Activated CD8-positive, alpha-beta memory T cell treated with anti-CD3 and anti-CD28 coated beads, Interleukin-2, amount 50 U/mL, for 24 hours (primary cell): Measurements from ENCODE around the gene ADORA2B.
"Not testable (repeated sequence)": the region's sequence is repeated elsewhere in the genome, so short reads cannot be mapped to it uniquely, and the experiment has no call there.

Experiments
- DNase-seq: peaks from one replicate; pipeline ENCODE4 v3.0.0-alpha.2; 2020; ENCODE audit errors: extremely low read depth

The ADORA2B gene

GRCh38 chr17:15922586-15922985 lies 22.3 kb upstream of the ADORA2B start:
- no peak for DNase-seq

- no peak for DNase-seq
Observed at GRCh38 chr17:15926039-15926740, 18.7 kb upstream of the ADORA2B start.

GRCh38 chr17:15928286-15928785 lies 16.6 kb upstream of the ADORA2B start:
- DNase-seq, result no peak

- DNase-seq, result no peak
Observed at GRCh38 chr17:15929941-15930340, 15.0 kb upstream of the ADORA2B start.

- DNase-seq, result no peak
Observed at GRCh38 chr17:15930426-15930825, 14.5 kb upstream of the ADORA2B start.

GRCh38 chr17:15931394-15931793 lies 13.5 kb upstream of the ADORA2B start:
- DNase-seq, result no peak

GRCh38 chr17:15934866-15935265 lies 10.1 kb upstream of the ADORA2B start:
- no peak for DNase-seq

GRCh38 chr17:15935891-15936290 lies 9.0 kb upstream of the ADORA2B start:
- DNase-seq, result no peak

GRCh38 chr17:15936481-15936880 lies 8.4 kb upstream of the ADORA2B start:
- not testable (repeated sequence) for DNase-seq

GRCh38 chr17:15941781-15942180 lies 3.1 kb upstream of the ADORA2B start:
- no peak for DNase-seq

GRCh38 chr17:15942207-15942833 lies 2.6 kb upstream of the ADORA2B start:
- no peak for DNase-seq

GRCh38 chr17:15943971-15944758 lies 765 bp upstream of the ADORA2B start:
- DNase-seq, result no peak

- no peak for DNase-seq
Observed at GRCh38 chr17:15945527-15946191, 729 bp downstream of the ADORA2B start.

- DNase-seq, result no peak
Observed at GRCh38 chr17:15946611-15947120, 1.7 kb downstream of the ADORA2B start.

GRCh38 chr17:15947271-15947670 lies 2.3 kb downstream of the ADORA2B start:
- no peak for DNase-seq

GRCh38 chr17:15947976-15948752 lies 3.2 kb downstream of the ADORA2B start:
- DNase-seq, result no peak

- DNase-seq, result no peak
Observed at GRCh38 chr17:15951368-15952047, 6.6 kb downstream of the ADORA2B start.

GRCh38 chr17:15952048-15952532 lies 7.2 kb downstream of the ADORA2B start:
- DNase-seq, result no peak

- no peak for DNase-seq
Observed at GRCh38 chr17:15952916-15953790, 8.2 kb downstream of the ADORA2B start.
